ENCODE data around the gene PSMD13.

PSMD13 gene

DNA sequence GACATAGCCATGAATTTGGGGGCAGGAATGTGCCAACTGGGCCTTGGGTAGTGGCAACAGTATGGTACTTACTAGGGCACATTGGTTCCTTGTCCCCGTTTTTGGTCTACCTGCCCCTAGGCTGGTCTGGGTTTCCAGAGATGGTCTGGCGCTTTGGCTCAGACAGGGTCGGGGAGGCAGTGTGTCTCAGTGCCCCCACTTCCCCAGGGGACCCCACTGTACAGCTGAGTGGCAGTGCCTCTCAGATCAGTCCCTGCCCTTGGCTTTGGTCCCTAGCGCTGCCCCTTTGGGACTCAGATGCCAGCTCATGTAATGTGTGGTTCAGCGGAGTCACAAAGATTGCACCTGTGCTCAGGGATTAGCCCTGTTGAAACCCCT is 26.0 kb upstream of the PSMD13 start:
- TF ChIP-seq, protein P1, sequence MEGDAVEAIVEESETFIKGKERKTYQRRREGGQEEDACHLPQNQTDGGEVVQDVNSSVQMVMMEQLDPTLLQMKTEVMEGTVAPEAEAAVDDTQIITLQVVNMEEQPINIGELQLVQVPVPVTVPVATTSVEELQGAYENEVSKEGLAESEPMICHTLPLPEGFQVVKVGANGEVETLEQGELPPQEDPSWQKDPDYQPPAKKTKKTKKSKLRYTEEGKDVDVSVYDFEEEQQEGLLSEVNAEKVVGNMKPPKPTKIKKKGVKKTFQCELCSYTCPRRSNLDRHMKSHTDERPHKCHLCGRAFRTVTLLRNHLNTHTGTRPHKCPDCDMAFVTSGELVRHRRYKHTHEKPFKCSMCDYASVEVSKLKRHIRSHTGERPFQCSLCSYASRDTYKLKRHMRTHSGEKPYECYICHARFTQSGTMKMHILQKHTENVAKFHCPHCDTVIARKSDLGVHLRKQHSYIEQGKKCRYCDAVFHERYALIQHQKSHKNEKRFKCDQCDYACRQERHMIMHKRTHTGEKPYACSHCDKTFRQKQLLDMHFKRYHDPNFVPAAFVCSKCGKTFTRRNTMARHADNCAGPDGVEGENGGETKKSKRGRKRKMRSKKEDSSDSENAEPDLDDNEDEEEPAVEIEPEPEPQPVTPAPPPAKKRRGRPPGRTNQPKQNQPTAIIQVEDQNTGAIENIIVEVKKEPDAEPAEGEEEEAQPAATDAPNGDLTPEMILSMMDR (IDR thresholded peaks at IDR 0.05; ENCODE audit: extremely low read depth, missing control alignments): no peak
- DNase-seq (ENCODE audit: low spot score): no peak

DNA sequence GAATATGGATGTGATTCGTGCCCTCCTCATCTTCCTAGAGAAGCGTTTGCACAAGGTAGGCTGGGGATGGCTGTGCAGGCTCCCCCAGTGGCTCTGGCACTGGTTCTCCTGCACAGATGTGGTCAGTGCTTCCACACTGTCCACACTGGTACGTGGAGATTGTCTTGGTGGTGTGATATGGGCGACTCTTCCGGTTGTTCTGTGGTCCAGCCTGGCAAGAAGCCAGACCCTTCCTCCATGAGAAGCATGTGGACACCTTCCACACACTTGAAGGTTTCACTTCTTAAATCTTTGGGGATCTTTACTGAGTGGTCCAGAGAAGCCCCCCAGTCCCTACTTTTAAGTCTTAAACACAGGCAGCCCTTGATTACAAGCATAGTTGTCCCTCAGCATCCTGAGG is 25.5 kb upstream of the PSMD13 start:
- TF ChIP-seq, protein P1 (IDR thresholded peaks at IDR 0.05; ENCODE audit: extremely low read depth, missing control alignments): no peak
- DNase-seq (ENCODE audit: low spot score): no peak

DNA sequence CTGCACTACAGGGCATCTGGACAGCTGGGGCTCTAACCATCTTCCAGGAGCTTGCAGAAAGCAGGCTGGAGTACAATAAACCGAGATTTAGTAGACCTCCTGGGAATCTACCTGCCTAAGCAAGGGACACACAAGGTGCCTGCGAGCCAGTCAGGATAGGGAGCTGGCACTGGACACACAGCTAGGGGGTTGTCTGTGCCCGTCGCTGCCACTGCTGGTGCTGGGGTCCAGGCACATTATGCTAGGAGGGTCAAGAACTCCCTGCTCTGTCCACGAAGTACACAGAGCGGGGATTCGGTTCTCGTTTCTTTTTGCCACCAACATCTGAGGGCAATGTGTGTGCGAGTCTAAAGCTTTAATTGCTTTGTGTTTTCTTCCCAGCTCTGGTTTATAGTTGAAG is 25.0 kb upstream of the PSMD13 start:
- no peak for DNase-seq (ENCODE audit: low spot score)
- TF ChIP-seq, protein P1 (IDR thresholded peaks at IDR 0.05; ENCODE audit: extremely low read depth, missing control alignments): no peak

DNA sequence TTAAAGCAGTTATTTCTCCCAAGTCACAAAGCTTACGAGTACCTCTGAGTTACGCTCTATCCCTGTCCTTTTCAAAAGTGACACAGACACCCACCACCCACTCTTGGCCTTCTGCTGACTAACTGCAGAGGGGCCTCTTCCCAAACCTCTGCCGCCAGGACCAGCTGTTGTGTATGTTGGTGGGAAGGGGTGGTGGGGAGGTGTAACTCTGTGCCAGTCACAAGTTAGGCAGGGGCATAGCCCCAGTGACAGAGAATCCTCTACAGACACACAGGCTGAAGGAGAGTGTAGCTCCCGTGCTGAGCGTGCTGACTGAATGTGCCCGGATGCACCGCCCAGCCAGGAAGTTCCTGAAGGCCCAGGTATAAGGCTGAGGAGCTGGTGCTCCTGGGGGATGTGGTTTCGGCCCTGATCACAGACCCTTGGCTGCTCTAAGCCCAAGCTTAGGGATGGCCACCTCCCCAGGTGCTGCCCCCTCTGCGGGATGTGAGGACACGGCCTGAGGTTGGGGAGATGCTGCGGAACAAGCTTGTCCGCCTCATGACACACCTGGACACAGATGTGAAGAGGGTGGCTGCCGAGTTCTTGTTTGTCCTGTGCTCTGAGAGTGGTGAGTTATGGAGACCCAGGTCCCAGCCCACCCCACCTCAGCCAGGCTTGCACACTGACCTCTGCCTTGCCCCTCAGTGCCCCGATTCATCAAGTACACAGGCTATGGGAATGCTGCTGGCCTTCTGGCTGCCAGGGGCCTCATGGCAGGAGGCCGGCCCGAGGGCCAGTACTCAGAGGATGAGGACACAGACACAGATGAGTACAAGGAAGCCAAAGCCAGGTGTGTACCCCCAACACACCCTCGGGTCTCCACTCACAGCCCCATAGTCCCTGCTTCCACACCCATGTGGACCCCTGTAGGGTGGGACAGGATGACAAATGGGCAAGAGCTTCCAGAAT is 24.4 kb upstream of the PSMD13 start:
- TF ChIP-seq, protein P1 (IDR thresholded peaks at IDR 0.05; ENCODE audit: extremely low read depth, missing control alignments): no peak
- DNase-seq (ENCODE audit: low spot score): no peak

DNA sequence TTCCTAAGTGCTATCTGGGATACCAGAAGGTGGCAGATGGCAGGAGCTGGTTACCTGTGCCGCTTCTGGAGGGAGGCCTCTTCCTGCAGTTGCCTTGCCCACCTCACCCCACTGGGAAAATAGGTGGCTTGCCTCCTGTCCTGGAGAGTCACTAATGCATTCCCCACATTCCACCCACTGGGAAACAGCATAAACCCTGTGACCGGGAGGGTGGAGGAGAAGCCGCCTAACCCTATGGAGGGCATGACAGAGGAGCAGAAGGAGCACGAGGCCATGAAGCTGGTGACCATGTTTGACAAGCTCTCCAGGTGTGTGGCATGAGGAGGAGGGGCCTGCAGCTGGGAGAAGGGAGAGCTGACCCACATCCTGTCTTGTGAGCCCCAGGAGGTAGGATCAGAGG is 23.7 kb upstream of the PSMD13 start:
- no peak for DNase-seq (ENCODE audit: low spot score)
- TF ChIP-seq, protein P1 (IDR thresholded peaks at IDR 0.05; ENCODE audit: extremely low read depth, missing control alignments): no peak

DNA sequence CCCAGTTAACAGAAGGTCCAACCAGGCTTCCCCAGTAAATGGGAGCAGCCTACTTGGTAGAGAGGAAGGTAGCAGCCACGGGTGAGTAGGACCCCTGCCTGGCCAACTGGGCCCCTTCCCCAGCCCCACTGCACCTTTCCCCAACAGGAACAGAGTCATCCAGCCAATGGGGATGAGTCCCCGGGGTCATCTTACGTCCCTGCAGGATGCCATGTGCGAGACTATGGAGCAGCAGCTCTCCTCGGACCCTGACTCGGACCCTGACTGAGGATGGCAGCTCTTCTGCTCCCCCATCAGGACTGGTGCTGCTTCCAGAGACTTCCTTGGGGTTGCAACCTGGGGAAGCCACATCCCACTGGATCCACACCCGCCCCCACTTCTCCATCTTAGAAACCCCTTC is 22.7 kb upstream of the PSMD13 start:
- TF ChIP-seq, protein P1 (IDR thresholded peaks at IDR 0.05; ENCODE audit: extremely low read depth, missing control alignments): no peak
- no peak for DNase-seq (ENCODE audit: low spot score)

DNA sequence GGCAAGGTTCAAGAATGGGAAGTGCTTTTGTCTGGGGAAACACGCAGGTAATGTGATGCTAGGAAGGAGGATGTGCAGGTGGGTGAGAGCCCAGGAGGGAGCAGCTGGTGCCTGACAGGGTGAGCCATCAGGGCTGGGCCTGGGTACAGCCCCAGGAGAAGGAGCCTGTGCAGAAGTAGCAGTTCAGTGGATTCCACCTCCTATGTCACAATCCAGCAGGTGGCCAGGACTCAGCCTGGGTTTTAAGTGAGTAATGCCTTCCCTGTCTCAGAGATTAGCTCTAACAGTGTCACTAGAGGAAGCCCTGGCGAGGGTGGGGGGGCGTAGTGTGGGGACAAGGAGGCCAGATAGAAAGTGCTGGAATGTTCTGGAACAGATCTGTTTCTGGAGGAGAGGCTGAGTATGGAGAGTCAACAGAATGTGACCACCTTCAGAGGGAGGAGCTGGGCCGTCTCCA is 21.2 kb upstream of the PSMD13 start:
- TF ChIP-seq, protein P1 (IDR thresholded peaks at IDR 0.05; ENCODE audit: extremely low read depth, missing control alignments): no peak
- DNase-seq (ENCODE audit: low spot score): no peak

Data from GM20000 (cell line).